Kidney tubule cell (primary cell): ENCODE measurements around the gene MED22.
"Not testable (repeated sequence)": the region's sequence is repeated elsewhere in the genome, so short reads cannot be mapped to it uniquely, and the experiment has no call there.

ENCODE experiments used
- DNase-seq: peaks from one replicate; pipeline ENCODE4 v3.0.0-alpha.2; 2018; ENCODE audit warnings: low spot score

MED22 gene

GRCh38 chr9:133347985-133348717 is at the start of gene MED22, which contains the start of gene RPL7A:
TSS of gene MED22 (minus strand) at chr9:133348131. CDS start at chr9:133346662, 1,469 bp downstream.
TSS of gene RPL7A (plus strand) at chr9:133348218. CDS start at chr9:133348244, 26 bp downstream.
- peak; percentile 96 for DNase-seq

GRCh38 chr9:133397370-133397769 is 49.4 kb upstream of the MED22 start:
- DNase-seq, result no peak

GRCh38 chr9:133396952-133397351 is 49.0 kb upstream of the MED22 start:
- no peak for DNase-seq

- DNase-seq, result no peak
Observed at GRCh38 chr9:133394687-133395271, 46.8 kb upstream of the MED22 start.

- no peak for DNase-seq
Observed at GRCh38 chr9:133393399-133393798, 45.5 kb upstream of the MED22 start.

GRCh38 chr9:133392308-133392707 is 44.4 kb upstream of the MED22 start:
- not testable (repeated sequence) for DNase-seq

- DNase-seq, result not testable (repeated sequence)
Observed at GRCh38 chr9:133391449-133391848, 43.5 kb upstream of the MED22 start.

GRCh38 chr9:133390713-133391112 is 42.8 kb upstream of the MED22 start:
- DNase-seq, result no peak

- no peak for DNase-seq
Observed at GRCh38 chr9:133389562-133389961, 41.6 kb upstream of the MED22 start.

- DNase-seq, result no peak
Observed at GRCh38 chr9:133389025-133389557, 41.2 kb upstream of the MED22 start.

- no peak for DNase-seq
Observed at GRCh38 chr9:133387680-133388079, 39.7 kb upstream of the MED22 start.

- DNase-seq, result no peak
Observed at GRCh38 chr9:133386338-133386737, 38.4 kb upstream of the MED22 start.

- DNase-seq, result no peak
Observed at GRCh38 chr9:133385452-133385851, 37.5 kb upstream of the MED22 start.

- DNase-seq, result no peak
Observed at GRCh38 chr9:133384736-133385321, 36.9 kb upstream of the MED22 start.

GRCh38 chr9:133383438-133383837 is 35.5 kb upstream of the MED22 start:
- no peak for DNase-seq

GRCh38 chr9:133382507-133383141 is 34.7 kb upstream of the MED22 start:
- no peak for DNase-seq

GRCh38 chr9:133380734-133381133 is 32.8 kb upstream of the MED22 start:
- DNase-seq, result no peak

GRCh38 chr9:133379153-133380086 is 31.5 kb upstream of the MED22 start:
- DNase-seq, result no peak

GRCh38 chr9:133378408-133378962 is 30.6 kb upstream of the MED22 start:
- no peak for DNase-seq

GRCh38 chr9:133377721-133378216 is 29.8 kb upstream of the MED22 start:
- no peak for DNase-seq

GRCh38 chr9:133377280-133377679 is 29.3 kb upstream of the MED22 start:
- not testable (repeated sequence) for DNase-seq
